ENCODE data around the gene ARHGAP1. TPM values are rescaled to one million over a fixed set of nuclear protein-coding genes. Genes with fewer than 3 reads are reported as not detected.
A peak's percentile ranks its signal among the peaks of the same experiment; 100 is the strongest.

Gene ARHGAP1
- total RNA-seq, 1 donor from 2014 or later = 98.1 TPM

DNA sequence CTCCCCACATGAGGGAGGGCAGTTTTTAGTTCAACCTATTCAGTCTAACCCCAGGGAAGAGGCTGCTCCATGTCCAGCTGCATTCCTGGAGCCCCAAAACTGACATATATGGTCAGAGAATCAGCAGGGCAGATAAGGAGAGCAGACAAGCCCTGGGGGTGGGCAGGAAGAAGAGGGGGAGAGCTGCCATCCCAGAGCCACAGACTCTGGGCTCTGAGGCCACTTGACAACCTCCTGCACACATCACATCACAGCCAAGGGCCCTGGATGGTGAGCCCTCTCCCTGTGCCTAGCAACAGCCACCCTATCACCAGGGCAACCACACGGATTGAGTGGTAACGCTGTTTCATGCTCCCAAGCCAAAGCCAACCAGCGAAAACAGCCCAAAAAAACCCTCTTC, 3.1 kb downstream of the ARHGAP1 start:
- TF ChIP-seq, protein P1, sequence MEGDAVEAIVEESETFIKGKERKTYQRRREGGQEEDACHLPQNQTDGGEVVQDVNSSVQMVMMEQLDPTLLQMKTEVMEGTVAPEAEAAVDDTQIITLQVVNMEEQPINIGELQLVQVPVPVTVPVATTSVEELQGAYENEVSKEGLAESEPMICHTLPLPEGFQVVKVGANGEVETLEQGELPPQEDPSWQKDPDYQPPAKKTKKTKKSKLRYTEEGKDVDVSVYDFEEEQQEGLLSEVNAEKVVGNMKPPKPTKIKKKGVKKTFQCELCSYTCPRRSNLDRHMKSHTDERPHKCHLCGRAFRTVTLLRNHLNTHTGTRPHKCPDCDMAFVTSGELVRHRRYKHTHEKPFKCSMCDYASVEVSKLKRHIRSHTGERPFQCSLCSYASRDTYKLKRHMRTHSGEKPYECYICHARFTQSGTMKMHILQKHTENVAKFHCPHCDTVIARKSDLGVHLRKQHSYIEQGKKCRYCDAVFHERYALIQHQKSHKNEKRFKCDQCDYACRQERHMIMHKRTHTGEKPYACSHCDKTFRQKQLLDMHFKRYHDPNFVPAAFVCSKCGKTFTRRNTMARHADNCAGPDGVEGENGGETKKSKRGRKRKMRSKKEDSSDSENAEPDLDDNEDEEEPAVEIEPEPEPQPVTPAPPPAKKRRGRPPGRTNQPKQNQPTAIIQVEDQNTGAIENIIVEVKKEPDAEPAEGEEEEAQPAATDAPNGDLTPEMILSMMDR (IDR thresholded peaks at IDR 0.05) = no peak
- peaks cover 13% of the 10 kb centered on the region for H3K36me3 Mint-ChIP-seq (ENCODE audit: unreplicated experiment)
- H3K9me3 Mint-ChIP-seq (ENCODE audit: unreplicated experiment) = no peaks in the 10 kb centered on the region
- peaks cover 61% of the 10 kb centered on the region for H3K4me1 Mint-ChIP-seq (ENCODE audit: unreplicated experiment)
- no peak for DNase-seq (ENCODE audit: extremely low spot score, unreplicated experiment)
- peak overlapping the region; percentile 88 for H3K27ac Mint-ChIP-seq (ENCODE audit: unreplicated experiment)
- no peaks in the 10 kb centered on the region for H3K27me3 Mint-ChIP-seq (ENCODE audit: unreplicated experiment)
- H3K4me3 Mint-ChIP-seq (ENCODE audit: unreplicated experiment) = peak overlapping the region; percentile 44

DNA sequence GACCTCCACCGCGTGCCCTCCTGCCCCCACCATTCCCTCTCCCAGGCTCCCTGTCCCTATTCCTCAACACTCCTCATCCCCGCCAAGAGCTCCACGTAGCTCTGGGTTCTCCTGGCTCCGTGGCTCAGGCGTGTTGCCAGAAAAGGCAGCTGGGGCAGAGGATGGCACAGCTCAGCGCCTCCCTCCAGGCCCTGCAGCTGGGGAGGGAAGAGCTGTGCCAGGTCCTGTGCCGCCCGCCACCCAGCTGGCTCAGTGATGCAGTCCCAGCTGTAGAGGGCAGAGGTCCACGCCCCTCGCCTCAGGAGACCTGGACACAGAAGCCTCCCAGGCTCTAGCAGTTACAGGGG, 4.2 kb downstream of the ARHGAP1 start:
- Mint-ChIP-seq H3K9me3 (ENCODE audit: unreplicated experiment) (no peaks in the 10 kb centered on the region), H3K36me3 (ENCODE audit: unreplicated experiment) (peaks cover 13% of the 10 kb centered on the region), H3K4me1 (ENCODE audit: unreplicated experiment) (peaks cover 52% of the 10 kb centered on the region), H3K27me3 (ENCODE audit: unreplicated experiment) (no peaks in the 10 kb centered on the region), H3K27ac (ENCODE audit: unreplicated experiment) (peak overlapping the region; percentile 64), H3K4me3 (ENCODE audit: unreplicated experiment) (no peak overlapping the region)
- no peak for DNase-seq (ENCODE audit: extremely low spot score, unreplicated experiment)
- TF ChIP-seq, protein P1 (IDR thresholded peaks at IDR 0.05) = no peak

DNA sequence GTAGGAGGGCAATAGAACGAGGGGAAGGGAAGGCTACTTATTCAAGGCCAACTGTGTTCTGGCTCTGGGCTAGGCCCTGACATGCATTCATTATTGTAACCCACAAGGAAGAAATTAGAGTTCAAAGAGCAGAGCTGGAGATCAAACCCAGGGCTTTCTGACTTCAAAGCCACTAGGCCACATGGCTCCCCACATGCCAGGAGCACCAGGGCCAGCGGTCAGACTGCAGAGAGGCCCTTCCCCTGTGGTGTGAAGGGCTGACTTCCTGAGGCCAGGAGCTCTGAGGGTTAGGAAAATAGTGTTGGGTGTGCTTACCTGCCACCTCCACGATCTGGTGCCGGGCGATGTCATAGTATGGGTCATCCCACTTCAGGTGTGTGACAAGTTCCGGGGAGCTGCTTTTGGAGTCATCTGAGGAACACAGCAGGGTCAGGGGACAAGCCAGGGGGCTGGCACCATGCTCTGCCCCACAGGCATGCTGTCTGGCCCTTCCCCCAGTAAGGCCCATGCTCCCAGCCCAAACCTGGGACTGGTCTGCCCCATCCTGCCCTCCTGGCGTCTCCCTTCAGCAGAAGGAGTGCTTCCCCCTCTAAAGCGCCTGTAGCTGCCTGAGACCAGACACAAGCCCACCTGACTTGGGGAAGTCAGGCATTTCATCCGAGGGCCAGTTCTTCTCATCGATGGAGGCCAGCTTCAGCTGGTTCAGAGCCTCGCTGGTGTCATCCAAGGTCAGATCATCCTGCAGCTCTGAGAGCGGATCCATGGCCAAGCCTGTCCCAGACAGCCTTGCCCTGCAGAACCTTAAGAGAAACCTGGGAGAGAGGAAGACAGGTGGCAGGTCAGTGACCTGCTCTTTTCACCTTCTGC, 4.8 kb downstream of the ARHGAP1 start:
- TF ChIP-seq, protein P1 (IDR thresholded peaks at IDR 0.05) = no peak
- Mint-ChIP-seq H3K36me3 (ENCODE audit: unreplicated experiment) (peaks cover 18% of the 10 kb centered on the region), H3K9me3 (ENCODE audit: unreplicated experiment) (no peaks in the 10 kb centered on the region), H3K27me3 (ENCODE audit: unreplicated experiment) (no peaks in the 10 kb centered on the region), H3K27ac (ENCODE audit: unreplicated experiment) (peak overlapping the region; percentile 64), H3K4me1 (ENCODE audit: unreplicated experiment) (peaks cover 52% of the 10 kb centered on the region), H3K4me3 (ENCODE audit: unreplicated experiment) (no peak overlapping the region)
- DNase-seq (ENCODE audit: extremely low spot score, unreplicated experiment) = no peak

DNA sequence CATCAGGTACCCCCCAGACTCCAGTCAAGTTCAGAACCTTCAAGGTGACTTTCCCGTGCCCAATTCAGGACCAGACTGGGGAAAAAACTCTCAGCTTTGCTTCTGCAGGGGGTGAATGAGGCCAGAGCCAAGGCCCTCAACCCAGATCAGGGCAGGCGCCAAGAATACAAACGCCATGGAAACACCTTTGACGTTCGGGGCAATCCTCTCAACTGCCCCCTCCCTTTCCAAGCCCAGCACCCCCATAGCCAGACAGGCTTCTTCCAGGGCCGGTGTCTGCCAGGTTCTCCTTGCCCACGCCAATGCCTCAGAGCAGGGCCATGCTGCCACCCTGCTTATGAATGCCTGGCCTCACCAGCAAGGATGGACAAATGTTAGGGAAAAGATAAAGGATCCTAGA, 5.8 kb downstream of the ARHGAP1 start:
- Mint-ChIP-seq H3K27ac (ENCODE audit: unreplicated experiment) (no peak overlapping the region), H3K4me3 (ENCODE audit: unreplicated experiment) (no peak overlapping the region)

DNA sequence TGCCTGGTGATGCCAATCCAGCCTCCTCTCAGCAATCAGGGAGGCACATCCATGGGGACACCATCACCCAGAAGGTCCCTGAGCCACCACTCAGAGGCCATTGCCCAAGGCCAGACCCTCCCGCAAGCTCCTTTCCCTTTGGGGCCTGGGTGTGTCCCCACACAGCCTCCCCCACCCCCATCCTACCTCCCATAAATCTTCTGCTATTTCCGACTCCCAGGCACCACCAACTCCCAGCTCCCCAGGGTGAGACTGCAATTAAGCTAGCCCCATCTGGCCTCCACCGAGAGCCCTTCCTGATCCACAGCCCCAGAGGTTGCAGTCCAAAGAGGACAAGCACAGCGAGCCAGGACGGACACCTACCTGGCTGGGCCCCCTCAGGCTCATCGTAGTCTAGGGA, 6.3 kb downstream of the ARHGAP1 start:
- peaks cover 40% of the 10 kb centered on the region for H3K4me1 Mint-ChIP-seq (ENCODE audit: unreplicated experiment)
- peak overlapping the region; percentile 20 for H3K4me3 Mint-ChIP-seq (ENCODE audit: unreplicated experiment)

More for the DNA sequence above, 5.8 kb downstream of the ARHGAP1 start:
- no peak for DNase-seq (ENCODE audit: extremely low spot score, unreplicated experiment)
- TF ChIP-seq, protein P1 (IDR thresholded peaks at IDR 0.05) = no peak
- Mint-ChIP-seq H3K4me1 (ENCODE audit: unreplicated experiment) (peaks cover 42% of the 10 kb centered on the region), H3K36me3 (ENCODE audit: unreplicated experiment) (peaks cover 22% of the 10 kb centered on the region), H3K27me3 (ENCODE audit: unreplicated experiment) (no peaks in the 10 kb centered on the region), H3K9me3 (ENCODE audit: unreplicated experiment) (no peaks in the 10 kb centered on the region)

More for the DNA sequence above, 6.3 kb downstream of the ARHGAP1 start:
- Mint-ChIP-seq H3K27me3 (ENCODE audit: unreplicated experiment) (no peaks in the 10 kb centered on the region), H3K27ac (ENCODE audit: unreplicated experiment) (peak overlapping the region; percentile 79), H3K36me3 (ENCODE audit: unreplicated experiment) (peaks cover 24% of the 10 kb centered on the region), H3K9me3 (ENCODE audit: unreplicated experiment) (no peaks in the 10 kb centered on the region)
- no peak for DNase-seq (ENCODE audit: extremely low spot score, unreplicated experiment)
- TF ChIP-seq, protein P1 (IDR thresholded peaks at IDR 0.05) = no peak

Measured in osteocyte (in vitro differentiated cells).